ENCODE data around the gene MLLT3. TPM values are rescaled to one million over a fixed set of nuclear protein-coding genes. Genes with fewer than 3 reads are reported as not detected.

MLLT3 gene
- total and polyA plus RNA-seq, 2 of the 8 experiments (the other 6 are each of a cell fraction or from before 2014, with no cell fraction given): 5.9 to 9.6 TPM

DNA sequence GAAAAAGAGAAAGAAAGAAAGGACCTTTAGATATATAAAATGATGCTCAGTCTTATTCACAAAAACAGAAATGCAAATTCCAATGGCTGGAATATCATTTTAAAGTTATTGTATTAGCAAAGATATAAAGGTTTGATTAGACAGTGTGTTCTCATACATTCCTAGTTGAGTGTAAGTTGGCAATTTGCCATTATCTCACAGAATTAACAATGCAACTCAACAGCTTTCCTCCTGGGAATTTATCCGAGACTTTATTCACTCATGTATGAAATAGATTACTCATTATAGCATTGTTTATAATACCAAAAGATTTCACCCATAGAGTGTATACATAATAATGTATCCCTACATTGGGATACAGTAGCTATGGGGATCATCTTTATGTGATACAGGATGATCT lies 27.1 kb upstream of the MLLT3 start:
- H4K5ac ChIP-seq (ENCODE audit: insufficient read length, low read depth, low read length): no peak overlapping the region
- no peak overlapping the region for H4K91ac ChIP-seq (replicated peaks; ENCODE audit: insufficient read length, low read length)
- ChIA-PET CTCF (ENCODE audit: partially characterized antibody) (interaction anchor here (1.6 kb wide), 1 partner anchor 292 kb away, joined by 3 read pairs; no protein-coding TSS in a partner anchor), POLR2A (ENCODE audit: partially characterized antibody) (interaction anchor here (2.5 kb wide), 1 partner anchor 10 kb away, joined by 13 read pairs; no protein-coding TSS in a partner anchor)
- H3K27me3 ChIP-seq (replicated peaks in 1 of 4; ENCODE audit: control insufficient read depth in 3 of 4, extremely low read depth in 1 of 4, insufficient read depth in 3 of 4, low read length in 3 of 4): no peaks in the 10 kb centered on the region
- no peak overlapping the region for H2BK12ac ChIP-seq (ENCODE audit: low read depth, low read length)
- no peak overlapping the region for H3K9ac ChIP-seq (replicated peaks in 1 of 4; ENCODE audit: extremely low read depth in 1 of 4, low read depth in 3 of 4, low read length in 3 of 4)
- H3K56ac ChIP-seq (replicated peaks; ENCODE audit: insufficient read length, low read depth, low read length): no peak overlapping the region
- no peaks in the 10 kb centered on the region for H3K79me2 ChIP-seq (ENCODE audit: control insufficient read depth in 1 of 2, insufficient read depth in 2 of 2, low read length in 2 of 2)
- no peaks in the 10 kb centered on the region for H3K9me3 ChIP-seq (ENCODE audit: insufficient read depth in 2 of 2, low read depth in 1 of 2, low read length in 1 of 2)
- no peak overlapping the region for H3K27ac ChIP-seq (ENCODE audit: low read depth, low read length)
- DNase-seq (ENCODE audit: low read depth in 1 of 2, low spot score in 2 of 2): no peak
- no peak overlapping the region for H2BK5ac ChIP-seq (ENCODE audit: low read depth, low read length)
- no peak overlapping the region for H4K8ac ChIP-seq (ENCODE audit: extremely low read depth, insufficient read depth, low read length)
- H2BK15ac ChIP-seq (ENCODE audit: low read length): no peak overlapping the region
- H3K4me1 ChIP-seq (replicated peaks in 1 of 4; ENCODE audit: control insufficient read depth in 3 of 4, insufficient read depth in 4 of 4, low read length in 3 of 4): no peaks in the 10 kb centered on the region
- H3K23ac ChIP-seq (ENCODE audit: insufficient read length): no peak overlapping the region
- no peak overlapping the region for H3K4me3 ChIP-seq (ENCODE audit: extremely low read depth in 1 of 4, insufficient read depth in 2 of 4, low read depth in 3 of 4, low read length in 4 of 4)
- no peaks in the 10 kb centered on the region for H4K20me1 ChIP-seq (replicated peaks in 1 of 2; ENCODE audit: control insufficient read depth in 1 of 2, insufficient read depth in 2 of 2, low read length in 2 of 2)
- no peak overlapping the region for H3K4ac ChIP-seq (replicated peaks; ENCODE audit: insufficient read length, low read depth, low read length)
- TF ChIP-seq RXRA (IDR thresholded peaks at IDR 0.05; ENCODE audit: insufficient read depth, low read depth, low read length) (no peak), NANOG (IDR thresholded peaks at IDR 0.05; ENCODE audit: insufficient read depth, low read depth, low read length, poor library complexity, severe bottlenecking) (no peak), BCL11A (IDR thresholded peaks at IDR 0.05; ENCODE audit: low read depth in 2 of 2, low read length in 2 of 2) (no peak)
- no peak overlapping the region for H2BK120ac ChIP-seq (replicated peaks; ENCODE audit: low read depth, low read length)
- H2AK5ac ChIP-seq (ENCODE audit: low read depth, low read length): no peak overlapping the region
- no peak overlapping the region for H3K4me2 ChIP-seq (ENCODE audit: insufficient read depth in 1 of 2, low read depth in 2 of 2, low read length in 2 of 2)
- no peak overlapping the region for H2BK20ac ChIP-seq (ENCODE audit: low read length)
- no peaks in the 10 kb centered on the region for H3K23me2 ChIP-seq (ENCODE audit: low read depth, low read length)
- H3K14ac ChIP-seq (ENCODE audit: insufficient read length): no peak overlapping the region
- no peaks in the 10 kb centered on the region for H3K79me1 ChIP-seq (ENCODE audit: low read depth, low read length)
- H3K18ac ChIP-seq (ENCODE audit: extremely low read depth, low read length): no peak overlapping the region
- no peak overlapping the region for H2AFZ ChIP-seq (ENCODE audit: low read length)
- WGBS, 2 experiments (ENCODE audit: extremely low coverage in 1 of 2, insufficient coverage in 1 of 2, insufficient read length in 1 of 2, insufficient replicate concordance in 2 of 2, low coverage in 1 of 2, low lambda C conversion rate in 2 of 2, missing lambda C conversion rate in 1 of 2): 89% methylated on average over 1 of the region's 1 CpG; no CpG with 5 or more reads in 1 of the 2 experiments
- no peaks in the 10 kb centered on the region for H3K36me3 ChIP-seq (ENCODE audit: control insufficient read depth in 2 of 4, insufficient read depth in 4 of 4, low read length in 3 of 4)
- FAIRE-seq: no peak

Data from H1 (cell line).